Activated CD4-positive, alpha-beta T cell treated with anti-CD3 and anti-CD28 coated beads, Interleukin-2, amount 50 U/mL, for 16 hours (primary cell): ENCODE measurements around the gene NKAIN4.
"Not testable (repeated sequence)": the region's sequence is repeated elsewhere in the genome, so short reads cannot be mapped to it uniquely, and the experiment has no call there.

ENCODE experiments used
- DNase-seq: peaks from one replicate; pipeline ENCODE4 v3.0.0-alpha.2; 2020

Gene NKAIN4

DNA sequence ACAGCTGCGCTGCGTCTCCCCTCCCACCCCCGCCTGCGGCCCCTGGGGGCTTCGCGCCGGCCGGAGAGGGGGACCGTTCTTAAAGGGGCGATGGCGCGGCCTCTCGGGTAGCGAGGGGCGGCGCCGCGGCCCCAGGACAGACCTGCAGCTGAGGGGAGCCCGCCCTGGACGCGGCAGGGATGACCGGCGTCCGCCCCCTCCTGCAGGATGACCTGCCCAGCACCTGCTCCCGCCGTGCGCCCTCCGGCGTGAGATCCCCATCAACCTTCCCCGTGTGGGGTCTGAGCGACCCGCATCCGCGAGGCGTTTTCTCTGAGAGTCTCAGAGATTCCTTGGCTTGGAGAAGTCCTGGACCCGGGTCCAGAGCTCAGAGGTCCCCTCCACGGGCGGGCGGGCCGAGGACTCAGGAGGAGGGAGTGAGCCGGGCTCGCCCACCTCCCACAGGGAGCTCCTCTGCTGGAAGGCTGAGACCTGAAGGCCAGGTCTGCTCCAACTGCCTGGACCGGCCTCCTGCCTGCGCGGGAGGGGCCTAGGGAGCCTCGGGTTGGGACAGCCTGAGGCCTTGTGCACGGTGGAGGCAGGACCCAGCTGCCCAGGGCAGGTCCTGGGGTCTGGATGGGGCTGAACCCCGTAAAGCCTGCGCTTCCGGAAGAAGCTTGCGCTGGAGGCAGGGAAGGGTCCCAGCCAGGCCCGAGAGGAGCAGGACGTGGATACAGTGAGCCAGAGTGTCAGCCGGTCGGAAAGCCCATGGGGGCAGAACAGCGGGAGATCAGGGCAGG lies 532 bp upstream of the NKAIN4 start:
- no peak for DNase-seq

DNA sequence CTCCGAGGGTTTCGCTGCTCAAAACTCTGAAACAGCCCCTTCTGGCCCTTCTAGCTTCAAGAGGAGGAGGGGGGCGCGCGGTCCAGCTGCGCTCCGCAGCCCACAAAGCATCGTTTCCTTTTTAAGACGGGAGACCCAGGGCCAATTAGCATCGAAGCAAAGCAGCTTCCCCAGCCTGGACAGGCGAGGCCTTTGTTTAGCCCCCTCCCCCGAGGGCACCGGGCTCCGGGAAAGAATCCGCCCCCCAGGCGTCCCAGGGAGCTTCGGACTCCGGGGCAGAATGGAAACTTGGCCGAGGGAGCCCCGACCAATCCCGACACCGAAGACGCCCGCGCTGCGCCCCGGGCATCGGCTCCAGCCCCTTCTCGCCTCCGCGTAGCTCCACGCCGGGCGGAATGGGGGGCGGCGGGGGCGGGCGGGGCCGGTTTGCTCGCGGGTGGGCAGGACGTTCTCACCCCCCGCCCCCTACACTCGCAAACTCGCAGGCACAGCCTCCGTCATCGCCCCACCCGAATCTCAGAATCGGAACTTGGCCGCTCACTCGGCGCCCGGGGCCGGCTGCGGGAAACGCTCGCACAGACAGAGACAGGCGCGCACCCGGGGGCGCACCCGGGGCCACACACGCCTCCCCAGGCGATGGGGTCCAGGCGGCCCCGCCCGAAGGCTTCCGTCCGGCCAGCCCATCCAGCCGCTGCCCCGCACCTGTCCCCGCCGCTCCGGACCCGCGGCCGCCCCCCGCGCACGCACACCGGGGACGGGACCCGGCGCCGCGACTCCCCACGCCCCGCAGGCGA lies 628 bp downstream of the NKAIN4 start:
- no peak for DNase-seq

DNA sequence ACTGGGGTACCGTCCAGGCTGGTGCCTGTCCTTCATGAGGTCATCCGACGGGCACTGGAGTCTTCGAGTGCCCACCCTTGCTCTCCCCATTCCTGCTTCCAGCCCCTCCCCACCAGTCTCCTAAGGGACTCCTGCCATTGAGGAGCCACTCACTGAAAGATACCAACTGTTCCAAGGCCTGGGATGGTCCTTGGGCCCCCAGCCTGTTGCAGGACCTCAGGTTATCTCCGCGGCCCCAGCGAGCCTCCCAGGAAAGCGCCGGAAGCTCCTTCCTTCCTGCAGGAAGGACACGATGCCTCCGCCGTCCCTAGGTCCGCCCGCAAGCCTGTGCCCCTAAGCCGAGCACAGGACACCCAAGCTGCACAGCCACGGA lies 1.2 kb downstream of the NKAIN4 start:
- no peak for DNase-seq

DNA sequence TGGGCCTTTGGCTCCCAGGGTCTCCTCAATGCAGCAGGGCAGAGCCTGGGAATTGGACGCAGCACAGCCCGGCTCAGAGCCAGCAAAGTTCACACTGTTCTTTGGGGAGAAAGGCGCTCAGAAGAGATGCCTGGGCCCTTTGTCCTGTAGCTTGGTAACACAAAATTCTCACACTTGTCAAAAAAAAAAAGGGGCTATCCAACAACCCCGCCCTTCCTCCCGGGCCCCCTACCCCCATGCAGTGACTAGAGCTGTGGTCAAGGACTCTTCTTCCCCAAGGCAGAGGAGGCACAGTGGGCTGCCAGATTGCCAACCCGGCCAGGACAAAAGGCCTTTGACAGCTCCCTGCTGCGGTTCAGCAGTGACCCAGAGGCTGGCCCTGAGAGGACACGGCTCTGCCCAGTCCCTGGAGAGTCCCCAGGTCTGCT lies 2.0 kb downstream of the NKAIN4 start:
- DNase-seq: no peak

DNA sequence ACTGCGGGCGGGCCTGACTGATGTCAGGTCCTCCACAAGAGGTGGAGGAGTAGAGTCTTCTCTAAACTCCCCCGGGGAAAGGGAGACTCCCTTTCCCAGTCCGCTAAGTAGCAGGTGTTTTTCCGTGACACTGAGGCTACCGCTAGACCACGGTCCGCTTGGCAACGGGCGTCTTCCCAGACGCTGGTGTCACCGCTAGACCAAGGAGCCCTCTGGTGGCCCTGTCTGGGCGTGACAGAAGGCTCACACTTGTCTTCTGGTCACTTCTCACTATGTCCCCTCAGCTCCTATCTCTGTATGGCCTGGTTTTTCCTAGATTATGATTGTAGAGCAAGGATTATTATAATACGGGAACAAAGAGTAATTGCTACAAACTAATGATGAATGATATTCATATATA lies 2.9 kb downstream of the NKAIN4 start:
- not testable (repeated sequence) for DNase-seq

DNA sequence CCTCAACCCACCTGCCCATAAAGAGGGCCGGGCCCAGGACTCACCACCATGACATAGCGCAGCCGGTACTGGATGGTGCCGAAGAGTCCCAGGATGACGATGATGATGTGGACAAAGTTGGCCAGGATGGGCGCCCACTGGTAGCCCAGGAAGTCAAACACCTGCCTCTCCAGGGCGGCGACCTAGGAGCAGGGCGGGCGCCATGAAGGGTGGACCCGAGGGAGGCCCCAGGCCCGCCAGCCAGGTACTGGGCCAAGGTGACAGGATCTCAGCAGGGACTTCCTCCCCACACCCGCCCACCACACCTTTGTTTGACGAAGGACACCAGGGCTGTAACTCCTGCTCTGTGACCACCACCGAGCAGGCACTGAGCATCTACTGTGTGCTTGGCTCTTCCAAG lies 4.4 kb downstream of the NKAIN4 start:
- no peak for DNase-seq

DNA sequence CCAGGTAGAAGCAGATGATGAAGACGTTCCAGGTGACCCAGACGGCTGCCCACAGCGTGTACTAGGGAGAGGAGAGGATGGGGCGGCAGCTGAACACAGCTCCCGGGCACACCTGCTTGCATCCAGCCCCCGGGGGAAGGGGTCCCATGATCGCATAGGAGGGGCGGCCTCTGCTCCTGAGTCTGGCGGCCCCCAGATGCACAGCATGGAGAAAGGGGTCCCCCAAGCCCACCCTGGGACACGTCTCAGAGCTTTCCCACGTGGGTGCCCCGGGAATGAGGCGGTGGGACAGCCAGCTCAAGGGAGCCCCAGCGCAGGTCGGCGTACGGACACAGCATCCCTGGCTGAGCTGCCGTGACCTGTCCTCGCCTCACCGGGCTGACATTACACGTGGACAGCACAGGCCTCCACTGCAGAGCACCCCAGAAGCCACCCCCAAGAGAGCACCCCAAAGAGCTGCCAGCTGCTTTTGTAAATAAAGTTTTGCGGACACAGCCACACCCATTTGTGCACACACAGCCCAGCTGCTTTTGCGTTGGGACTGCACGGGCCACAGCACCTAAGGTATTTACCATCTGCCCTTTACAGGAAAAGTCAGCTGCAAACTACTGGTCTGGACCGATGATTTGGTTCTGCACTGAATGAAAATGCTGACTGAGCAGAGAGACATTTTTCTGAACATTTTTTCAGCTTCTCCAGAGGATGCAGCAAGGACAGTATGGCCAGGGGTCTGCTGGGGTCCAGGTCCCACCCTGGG lies 5.2 kb downstream of the NKAIN4 start:
- DNase-seq: no peak

DNA sequence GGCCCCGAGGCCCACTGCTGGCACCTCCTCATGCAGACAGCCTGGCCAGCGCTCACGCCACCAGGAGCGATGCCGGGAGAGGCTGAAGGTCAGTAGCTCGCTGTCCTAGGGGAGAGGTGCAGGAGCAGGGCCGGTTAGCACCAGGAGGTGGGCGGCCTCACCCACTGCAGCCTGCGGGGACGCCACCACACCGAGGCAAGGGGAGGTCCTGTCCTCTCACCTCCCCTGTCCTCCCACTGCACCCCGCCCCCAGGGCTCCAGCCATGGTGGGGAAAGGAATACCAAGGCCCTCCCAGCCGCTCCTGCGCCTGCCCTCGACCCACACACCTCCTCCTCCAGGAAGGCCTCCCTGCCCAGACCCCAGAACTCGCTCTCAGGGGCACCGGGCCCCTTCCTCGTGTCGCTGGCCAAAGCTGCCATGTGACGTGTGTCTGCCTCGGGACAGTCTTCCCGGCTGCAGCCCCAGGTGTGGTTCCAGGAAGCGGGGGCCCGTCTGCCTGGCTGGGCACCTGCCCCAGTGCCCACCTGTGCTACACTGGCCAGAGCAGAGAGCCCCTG lies 6.5 kb downstream of the NKAIN4 start:
- no peak for DNase-seq

DNA sequence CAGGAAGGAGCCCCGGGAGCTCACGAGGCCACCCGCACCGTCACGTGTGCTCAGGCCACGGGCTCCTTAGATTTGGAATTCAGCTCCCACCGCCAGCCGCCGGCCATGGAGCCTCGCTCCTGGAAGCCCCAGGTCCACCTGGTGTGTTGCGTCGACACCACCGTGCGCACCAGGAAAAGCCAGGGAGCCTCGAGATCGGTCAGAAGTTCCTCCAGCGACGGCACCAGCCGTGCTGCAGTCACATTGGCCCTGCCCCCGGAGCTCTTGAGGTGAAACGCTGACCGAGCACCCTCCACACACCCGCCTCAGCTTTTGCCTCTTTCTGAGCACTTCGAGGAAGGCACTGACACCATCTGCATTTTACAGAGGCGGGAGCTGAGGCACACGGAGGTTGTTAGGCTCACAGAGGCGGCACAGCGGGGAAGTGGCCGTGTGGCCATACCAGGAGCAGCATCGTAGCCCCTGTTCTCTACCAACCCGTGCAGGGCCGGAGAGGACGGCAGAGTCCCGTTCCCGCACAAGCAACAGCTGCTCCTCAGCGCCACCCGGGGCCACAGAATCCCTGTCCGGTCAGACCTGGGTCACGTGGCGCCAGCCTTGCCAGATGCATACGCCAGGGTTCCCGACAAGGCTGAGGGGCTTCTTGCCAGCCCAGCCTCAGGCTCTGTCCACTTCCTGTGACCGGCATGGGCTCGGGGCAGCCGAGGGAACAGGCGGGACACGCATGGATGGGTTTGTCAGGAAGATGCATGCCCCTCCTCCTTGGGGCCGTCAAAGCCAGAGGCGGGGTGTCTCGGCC lies 7.6 kb downstream of the NKAIN4 start:
- no peak for DNase-seq

DNA sequence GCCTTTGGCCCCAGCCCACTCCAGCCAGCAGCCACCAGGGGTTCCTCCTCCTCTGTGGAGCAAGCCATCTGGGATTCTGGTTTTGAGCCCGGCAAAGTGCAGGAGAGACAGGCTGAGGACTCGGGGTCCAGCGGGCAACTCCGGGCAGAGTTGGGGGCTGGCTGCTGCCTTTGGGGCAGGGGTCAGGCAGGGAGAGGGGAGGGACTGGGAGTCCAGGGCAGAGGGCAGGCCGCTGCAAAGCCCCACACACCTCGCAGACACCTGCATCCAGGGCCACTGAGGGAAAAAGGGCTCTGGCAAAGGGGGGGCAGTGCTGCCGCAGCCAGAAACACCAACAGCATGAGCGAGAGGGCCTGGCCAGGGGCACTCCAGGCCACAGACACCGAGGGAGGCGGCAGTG lies 9.8 kb downstream of the NKAIN4 start:
- DNase-seq: no peak

DNA sequence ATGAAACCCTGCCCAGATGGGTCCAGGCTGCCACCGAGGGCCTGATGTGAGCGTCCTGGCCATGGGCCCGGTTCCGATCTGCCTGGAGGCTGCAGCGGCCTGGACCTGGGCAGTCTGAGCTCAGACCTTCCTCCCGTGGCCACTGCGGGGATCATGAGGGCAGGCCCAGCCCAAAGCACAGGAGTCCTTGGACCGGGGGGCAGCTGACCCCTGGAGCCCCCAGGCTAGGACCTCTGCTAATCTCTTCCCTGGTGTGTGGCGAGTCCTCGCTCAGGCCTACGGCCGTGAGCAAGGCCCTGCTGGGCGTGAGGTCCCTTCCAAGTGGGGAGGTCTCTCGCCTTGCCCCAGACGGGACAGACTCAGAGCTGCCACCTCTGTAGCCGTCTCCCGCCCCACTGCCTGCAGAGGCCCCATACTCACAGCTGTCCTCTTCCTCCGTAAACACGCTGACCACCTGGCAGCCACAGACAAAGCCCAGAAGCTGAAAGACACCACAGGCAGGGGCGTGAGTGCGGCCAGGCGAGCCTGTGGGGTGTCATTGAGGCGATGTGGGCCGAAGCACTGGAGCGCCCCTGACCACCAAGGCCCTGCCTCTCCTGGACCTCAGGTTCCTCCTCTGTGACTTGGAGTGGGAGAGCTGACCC lies 10.5 kb downstream of the NKAIN4 start:
- DNase-seq: no peak

DNA sequence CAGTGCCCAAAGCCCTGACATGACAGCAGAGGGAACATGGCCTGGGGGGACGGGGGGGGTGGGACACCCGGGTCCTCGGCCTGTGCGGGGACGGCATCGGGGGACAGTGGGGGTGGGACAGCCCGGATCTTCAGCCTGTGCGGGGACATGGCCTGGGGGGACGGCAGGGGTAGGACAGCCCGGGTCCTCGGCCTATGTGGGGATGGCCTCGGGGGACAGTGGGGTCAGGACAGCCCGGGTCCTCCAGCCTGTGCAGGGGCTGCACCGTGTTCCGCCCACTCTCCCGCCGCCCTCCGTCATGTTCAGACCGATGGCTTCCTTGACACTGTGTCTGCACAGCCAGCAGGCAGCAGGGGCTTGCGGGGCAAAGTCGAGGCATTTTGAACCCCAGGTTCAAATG lies 11.5 kb downstream of the NKAIN4 start:
- DNase-seq: no peak

DNA sequence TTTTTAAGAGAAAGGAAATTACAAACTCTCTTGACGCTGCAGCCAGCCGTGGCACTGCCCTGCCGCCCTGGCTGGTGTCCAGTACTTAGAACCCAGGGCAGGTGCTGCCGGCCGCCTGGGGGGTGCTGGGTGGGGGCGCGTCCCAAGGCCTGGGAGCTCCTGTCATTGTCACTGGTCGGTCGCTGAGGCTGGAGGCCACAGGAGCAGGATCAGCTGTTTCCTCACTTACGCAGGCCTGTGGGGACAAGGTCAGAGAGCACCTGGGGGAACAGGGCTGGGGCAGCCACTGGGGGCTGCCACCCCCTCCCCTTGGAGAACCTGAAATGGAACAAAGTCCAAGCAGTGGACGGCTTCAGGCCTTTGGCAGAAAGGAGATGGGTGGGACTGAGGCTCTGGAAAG lies 13.0 kb downstream of the NKAIN4 start:
- DNase-seq: no peak

DNA sequence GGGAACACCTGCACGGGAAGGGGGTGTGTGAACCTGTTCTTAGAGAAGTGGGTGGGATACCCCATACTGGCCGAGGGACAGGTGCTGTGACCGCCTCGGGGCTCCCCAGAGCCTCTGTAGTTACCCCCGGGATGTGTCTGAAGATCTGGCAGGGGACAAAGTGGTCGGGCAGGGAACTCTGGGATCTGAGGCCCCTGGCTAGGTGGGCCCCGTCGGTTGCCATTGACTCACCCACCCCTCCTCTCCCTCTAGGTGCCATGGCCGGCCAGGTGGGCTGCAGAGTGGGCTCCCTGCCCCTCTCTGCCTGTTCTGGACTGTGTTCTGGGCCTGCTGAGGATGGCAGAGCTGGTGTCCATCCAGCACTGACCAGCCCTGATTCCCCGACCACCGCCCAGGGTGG lies 14.3 kb downstream of the NKAIN4 start:
- no peak for DNase-seq

DNA sequence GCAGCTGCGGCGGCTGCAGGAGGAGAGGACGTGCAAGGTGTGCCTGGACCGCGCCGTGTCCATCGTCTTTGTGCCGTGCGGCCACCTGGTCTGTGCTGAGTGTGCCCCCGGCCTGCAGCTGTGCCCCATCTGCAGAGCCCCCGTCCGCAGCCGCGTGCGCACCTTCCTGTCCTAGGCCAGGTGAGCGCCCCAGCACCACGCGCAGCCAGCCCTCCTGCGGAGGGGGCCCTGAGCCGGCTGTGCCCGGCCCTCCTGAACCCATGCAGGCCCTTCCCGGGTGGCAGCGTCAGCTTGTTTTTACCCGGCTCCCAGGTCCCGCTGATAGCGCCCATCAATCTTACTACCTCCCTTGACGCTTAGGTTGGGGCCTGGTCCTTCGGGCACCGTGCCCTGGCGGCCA lies 14.8 kb downstream of the NKAIN4 start:
- no peak for DNase-seq

DNA sequence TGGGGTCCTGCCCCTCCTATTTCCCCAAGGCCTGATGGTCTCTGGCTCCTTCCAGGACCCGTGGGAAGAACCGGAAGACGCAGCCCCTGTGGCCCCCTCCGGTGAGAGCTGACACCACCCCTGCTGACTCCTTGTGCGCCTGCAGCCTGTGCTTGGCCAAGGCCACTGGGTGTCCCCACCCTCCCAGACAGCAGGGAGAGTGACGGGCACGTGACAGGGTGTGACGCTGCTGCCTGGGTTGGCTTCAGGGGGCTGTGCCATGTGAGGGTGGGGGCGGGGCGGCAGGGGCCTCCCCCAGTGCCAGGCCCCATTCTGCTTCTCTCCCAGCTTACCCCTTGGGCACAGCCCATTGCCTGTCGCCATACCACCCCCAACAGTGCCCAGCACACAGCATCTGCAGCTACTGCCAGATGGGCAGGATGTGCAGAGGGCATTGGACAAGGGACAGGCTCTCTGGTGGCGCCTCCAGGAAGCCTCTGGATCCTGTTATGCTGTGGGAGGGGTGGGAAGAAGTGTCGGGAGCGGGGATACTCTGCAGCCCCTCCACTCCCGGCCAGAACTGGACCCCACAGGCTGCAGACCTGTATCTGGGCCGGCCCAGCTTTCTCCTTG lies 15.6 kb downstream of the NKAIN4 start:
- DNase-seq: no peak

DNA sequence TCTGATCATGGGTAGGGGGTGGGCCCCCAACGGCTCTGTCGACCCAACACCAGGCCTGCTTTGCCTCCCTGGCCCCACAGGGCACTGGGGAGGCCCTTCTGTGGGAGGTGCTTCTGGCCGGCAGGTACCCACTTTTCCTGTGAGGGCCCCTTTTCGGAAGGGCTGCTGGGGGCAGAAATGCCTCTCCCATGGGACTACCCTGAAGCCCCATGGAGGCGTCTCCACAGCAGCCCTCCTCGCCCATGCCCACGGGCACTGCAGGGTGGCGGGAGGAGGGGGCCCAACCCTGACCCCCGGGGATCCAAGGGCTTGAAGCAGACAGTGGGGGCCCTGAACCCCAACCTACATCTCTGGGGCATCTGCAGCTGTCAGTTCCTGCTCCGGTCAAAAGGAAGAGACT lies 16.2 kb downstream of the NKAIN4 start:
- no peak for DNase-seq

DNA sequence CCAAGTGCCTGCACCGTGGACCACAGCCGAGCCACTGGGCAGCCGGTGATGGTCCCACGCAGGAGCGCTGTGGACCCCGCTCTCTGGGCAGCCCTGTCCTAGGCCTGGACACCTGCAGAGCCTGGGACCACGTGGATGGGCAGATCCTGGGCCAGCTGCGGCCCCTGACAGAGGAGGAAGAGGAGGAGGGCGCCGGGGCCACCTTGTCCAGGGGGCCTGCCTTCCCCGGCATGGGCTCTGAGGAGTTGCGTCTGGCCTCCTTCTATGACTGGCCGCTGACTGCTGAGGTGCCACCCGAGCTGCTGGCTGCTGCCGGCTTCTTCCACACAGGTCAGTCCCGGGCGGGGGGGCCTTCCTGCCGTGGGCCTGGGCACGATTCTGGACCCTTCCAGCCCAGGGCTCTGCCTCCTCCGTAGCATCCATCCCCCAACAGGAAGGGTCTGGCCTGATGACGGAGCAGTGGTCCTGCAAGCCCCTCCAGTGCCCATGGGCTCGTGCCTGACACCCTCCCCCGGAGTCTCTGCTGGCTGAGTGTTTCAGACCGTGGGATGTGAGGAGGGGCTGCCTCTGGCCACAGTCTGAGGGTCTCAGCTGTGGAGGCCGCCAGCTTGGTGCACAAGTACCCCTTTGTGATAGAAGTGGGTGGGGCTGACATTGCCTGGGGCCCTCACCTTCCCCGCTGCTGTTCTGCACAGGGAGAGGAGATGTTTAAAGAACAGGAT lies 18.0 kb downstream of the NKAIN4 start:
- no peak for DNase-seq

DNA sequence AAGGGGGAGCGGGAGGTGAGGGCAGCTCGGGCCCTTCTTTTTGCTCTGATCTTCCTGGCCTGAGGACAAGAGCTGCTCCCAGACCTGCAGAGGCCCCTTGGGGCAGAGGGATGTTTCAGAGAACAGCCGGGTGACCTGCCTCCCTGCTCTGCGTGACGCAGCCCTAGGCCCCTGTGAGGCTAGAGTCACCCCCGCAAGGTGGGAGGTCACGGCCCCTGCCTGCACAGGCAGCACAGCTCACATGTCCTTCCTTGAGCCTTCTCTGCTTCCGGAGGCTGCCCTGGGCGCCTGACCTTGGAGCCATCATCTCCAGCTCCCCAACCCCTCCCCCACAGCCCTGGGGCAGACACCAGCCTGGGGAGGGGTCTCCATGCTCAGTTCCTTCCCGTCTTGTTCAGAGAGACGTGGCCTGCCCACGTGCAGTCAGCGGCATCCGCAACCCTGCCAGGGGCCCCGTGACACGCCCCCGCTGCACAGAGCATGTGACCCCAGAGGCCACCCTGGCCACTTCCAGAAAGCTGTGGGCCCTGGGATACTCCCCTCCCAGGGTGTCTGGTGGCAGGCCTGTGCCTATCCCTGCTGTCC lies 18.8 kb downstream of the NKAIN4 start, which contains the start of gene BIRC7:
Gene BIRC7, plus strand, starts transcription at position 507 of the 585 bp plus-strand sequence. CDS start 192 bp downstream, outside the sequence.
- no peak for DNase-seq

DNA sequence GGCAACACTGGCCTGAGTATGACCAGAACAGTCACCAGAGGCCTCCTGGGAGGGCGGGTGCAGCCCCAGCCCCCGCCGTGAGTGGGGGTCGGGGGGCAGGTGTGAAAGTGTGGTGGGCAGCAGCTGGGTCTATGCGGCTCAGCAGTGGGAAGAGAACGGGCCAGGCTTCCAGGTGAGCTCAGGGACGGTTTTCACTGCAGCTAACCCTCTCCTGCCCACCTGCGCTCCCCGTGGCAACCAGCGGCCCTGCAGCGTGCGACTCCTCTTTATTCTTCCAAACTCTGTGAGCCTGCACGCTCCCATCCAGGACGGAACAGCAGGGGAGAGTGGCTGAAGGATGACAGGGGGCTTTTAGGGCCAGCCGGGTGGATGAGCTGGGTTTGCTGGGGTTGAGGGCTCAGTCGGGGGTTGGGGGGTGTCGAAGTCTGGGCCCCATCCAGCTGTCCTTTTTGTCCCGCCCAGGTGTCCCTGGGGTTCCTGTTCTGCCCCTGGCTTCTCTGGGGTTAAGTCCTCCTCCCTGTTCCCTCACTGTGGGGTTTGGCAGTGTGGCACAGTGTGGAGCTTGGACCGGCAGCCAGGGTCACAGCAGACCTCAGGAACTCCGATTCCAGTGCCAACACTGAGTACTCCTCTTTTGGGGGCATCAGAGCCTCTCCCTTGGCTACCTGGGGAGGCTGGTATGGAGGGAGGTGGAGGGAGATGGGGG lies 19.4 kb downstream of the NKAIN4 start:
- no peak for DNase-seq
